ENCODE measurements around the gene PAXX. TPM values are rescaled to one million over a fixed set of nuclear protein-coding genes. Genes with fewer than 3 reads are reported as not detected.

Gene PAXX
- total RNA-seq, 1 experiment from 2014 or later, result 89.0 TPM

DNA sequence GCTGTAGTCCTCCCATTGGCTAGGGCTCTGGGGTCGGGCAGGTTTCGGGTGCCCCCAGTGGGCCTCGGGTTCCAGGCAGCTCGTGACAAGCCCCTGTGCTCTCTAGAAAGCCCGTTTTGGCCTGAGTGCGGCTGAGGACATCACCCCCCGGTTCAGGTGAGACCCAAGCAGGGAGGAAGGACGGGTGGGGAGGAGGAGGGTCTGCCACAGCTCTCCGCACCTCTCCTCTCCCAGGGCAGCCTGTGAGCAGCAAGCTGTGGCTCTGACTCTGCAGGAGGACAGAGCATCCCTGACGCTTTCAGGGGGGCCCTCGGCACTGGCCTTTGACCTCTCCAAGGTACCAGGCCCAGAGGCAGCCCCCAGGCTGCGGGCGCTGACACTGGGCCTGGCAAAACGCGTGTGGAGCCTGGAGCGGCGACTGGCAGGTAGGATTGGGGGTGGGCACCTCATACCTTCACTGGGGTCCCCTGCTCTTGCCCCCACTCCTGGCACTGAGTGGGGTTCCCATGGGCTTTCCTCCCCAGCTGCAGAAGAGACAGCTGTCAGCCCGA is 672 bp downstream of the PAXX start:
- DNase-seq (ENCODE audit: low read depth, low spot score) (no peak), ATAC-seq (no peak)
- Histone ChIP-seq H3K4me3 (replicated peaks in 1 of 2; ENCODE audit: low read depth in 1 of 2, low read length in 2 of 2) (peak overlapping the region; percentile 88 to 99), H3K36me3 (ENCODE audit: control insufficient read depth in 1 of 2, insufficient read depth in 2 of 2, low read length in 2 of 2) (peaks cover 0 to 12% of the 10 kb centered on the region in 2 experiments; a peak in 2 of 4 replicates), H3K79me2 (ENCODE audit: insufficient read depth, low read length) (peaks cover 20% of the 10 kb centered on the region), H3K27me3 (ENCODE audit: insufficient read depth, low read length) (no peaks in the 10 kb centered on the region), H3K4me1 (ENCODE audit: control insufficient read depth in 1 of 2, insufficient read depth in 2 of 2, low read length in 2 of 2) (peaks cover 41 to 55% of the 10 kb centered on the region in 2 experiments), H3K9ac (ENCODE audit: low read length) (peak overlapping the region; percentile 97), H4K20me1 (ENCODE audit: insufficient read depth) (no peaks in the 10 kb centered on the region), H3K9me3 (ENCODE audit: control insufficient read depth in 1 of 2, insufficient read depth in 1 of 2, low read depth in 1 of 2, low read length in 2 of 2) (no peaks in the 10 kb centered on the region; a peak in 1 of 4 replicates), H3K9me2 (ENCODE audit: insufficient read depth) (no peaks in the 10 kb centered on the region), H3K27ac (ENCODE audit: low read depth, low read length) (peak overlapping the region; percentile 95), H2AFZ (ENCODE audit: low read depth, low read length, poor library complexity, severe bottlenecking) (no peak overlapping the region), H3K4me2 (ENCODE audit: low read length) (peak overlapping the region; percentile 99)
- no TSS peak for BruUV-seq (replicated peaks)
- ChIA-PET RAD21 (ENCODE audit: low non-redundant PET in 1 of 2, low total read pairs in 2 of 2, uncharacterized antibody in 2 of 2, unreplicated experiment in 2 of 2) (interaction anchor here (1.3 kb wide), 2 partner anchors 45 kb away, joined by 3 to 4 read pairs; no protein-coding TSS in a partner anchor), POLR2A (interaction anchor here (1.0 to 1.7 kb wide), 4 partner anchors 9 to 248 kb away, joined by 3 to 19 read pairs (median 8); partner anchors contain the start of gene TUBB4B), CTCF (interaction anchor here (0.9 to 1.4 kb wide), 2 partner anchors 10 to 150 kb away, joined by 3 to 4 read pairs; partner anchors contain the start of gene AJM1)
- TF ChIP-seq SRF (IDR thresholded peaks at IDR 0.05; ENCODE audit: low read depth), result no peak
- TF ChIP-seq ZFX (IDR thresholded peaks at IDR 0.05), result peak; percentile 6; the same call in 1 of the 2 replicates
- TF ChIP-seq SIN3A (IDR thresholded peaks at IDR 0.05; ENCODE audit: low read depth), result no peak
- no peak for TF ChIP-seq EGR1 (IDR thresholded peaks at IDR 0.05; ENCODE audit: low read depth)
- intact Hi-C loops (cut with micrococcal nuclease), result loop anchor here (1.0 kb wide), 1 partner anchor 45 kb away; no protein-coding TSS in a partner anchor

DNA sequence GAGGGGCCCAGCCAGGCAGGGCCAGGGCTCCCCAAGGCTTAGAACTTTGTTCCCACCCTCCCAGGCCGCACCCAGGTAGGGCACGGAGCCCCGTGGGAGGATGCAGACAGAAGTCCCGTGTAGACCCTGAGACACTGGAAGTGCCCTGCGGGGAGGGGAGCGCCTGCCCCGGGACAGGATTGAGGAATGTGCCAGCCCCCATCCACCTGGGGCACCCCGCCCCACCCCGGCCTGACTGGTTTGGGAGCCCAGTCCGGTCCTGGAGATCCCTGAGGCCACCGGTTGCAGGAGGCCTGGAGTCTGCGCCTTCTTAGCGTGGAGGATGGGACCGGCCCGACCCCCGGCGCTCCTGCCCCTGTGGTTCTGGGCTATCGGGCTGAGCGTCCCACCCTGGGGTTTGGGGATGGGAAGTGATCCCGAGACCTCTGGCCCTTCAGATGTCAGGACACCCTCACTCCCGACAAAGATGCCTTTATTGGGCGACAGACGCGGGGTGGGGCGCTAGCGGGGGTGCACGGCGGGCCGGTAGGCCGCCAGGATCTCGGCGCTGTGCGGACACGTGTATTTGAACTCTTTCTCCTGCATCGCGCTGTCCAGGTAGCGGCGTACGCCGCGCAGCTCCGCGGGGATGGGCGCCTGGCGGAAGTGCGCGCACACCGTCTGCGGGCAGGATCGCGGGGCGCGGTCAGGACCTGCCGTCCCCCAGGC is 2.1 kb downstream of the PAXX start:
- Histone ChIP-seq H2AFZ (ENCODE audit: low read depth, low read length, poor library complexity, severe bottlenecking) (no peak overlapping the region), H3K9me2 (ENCODE audit: insufficient read depth) (no peaks in the 10 kb centered on the region), H3K9ac (ENCODE audit: low read length) (no peak overlapping the region), H4K20me1 (ENCODE audit: insufficient read depth) (no peaks in the 10 kb centered on the region), H3K4me2 (ENCODE audit: low read length) (peak overlapping the region; percentile 99; the same call in 1 of the 2 replicates), H3K27ac (ENCODE audit: low read depth, low read length) (peak overlapping the region; percentile 95; the same call in 1 of the 2 replicates), H3K9me3 (ENCODE audit: control insufficient read depth in 1 of 2, insufficient read depth in 1 of 2, low read depth in 1 of 2, low read length in 2 of 2) (no peaks in the 10 kb centered on the region; a peak in 1 of 4 replicates), H3K4me1 (ENCODE audit: control insufficient read depth in 1 of 2, insufficient read depth in 2 of 2, low read length in 2 of 2) (peaks cover 52 to 69% of the 10 kb centered on the region in 2 experiments), H3K27me3 (ENCODE audit: insufficient read depth, low read length) (no peaks in the 10 kb centered on the region), H3K4me3 (replicated peaks in 1 of 2; ENCODE audit: low read depth in 1 of 2, low read length in 2 of 2) (no peak overlapping the region), H3K36me3 (ENCODE audit: control insufficient read depth in 1 of 2, insufficient read depth in 2 of 2, low read length in 2 of 2) (peaks cover 0 to 12% of the 10 kb centered on the region in 2 experiments; a peak in 2 of 4 replicates), H3K79me2 (ENCODE audit: insufficient read depth, low read length) (peaks cover 20% of the 10 kb centered on the region)
- DNase-seq (ENCODE audit: low read depth, low spot score), result no peak
- POLR2A ChIA-PET, result interaction anchor here (1.0 kb wide), 1 partner anchor 8 kb away, joined by 3 read pairs; no protein-coding TSS in a partner anchor
- CTCF ChIA-PET, result interaction anchor here (0.9 kb wide), 1 partner anchor 35 kb away, joined by 4 read pairs; no protein-coding TSS in a partner anchor
- intact Hi-C loops (cut with micrococcal nuclease), result no loop called here
- BruUV-seq (replicated peaks), result no TSS peak
- TF ChIP-seq, protein P1, sequence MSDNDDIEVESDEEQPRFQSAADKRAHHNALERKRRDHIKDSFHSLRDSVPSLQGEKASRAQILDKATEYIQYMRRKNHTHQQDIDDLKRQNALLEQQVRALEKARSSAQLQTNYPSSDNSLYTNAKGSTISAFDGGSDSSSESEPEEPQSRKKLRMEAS (IDR thresholded peaks at IDR 0.05), result no peak
- TF ChIP-seq SRF (IDR thresholded peaks at IDR 0.05; ENCODE audit: low read depth) (no peak), ZFX (IDR thresholded peaks at IDR 0.05) (no peak)
- RAD21 ChIA-PET (ENCODE audit: low non-redundant PET in 1 of 2, low total read pairs in 2 of 2, uncharacterized antibody in 2 of 2, unreplicated experiment in 2 of 2), result no interaction called here
- no peak for ATAC-seq

All from HCT116 (cell line).